ENCODE data around the gene ADCY10.
"Not testable (repeated sequence)": the region's sequence is repeated elsewhere in the genome, so short reads cannot be mapped to it uniquely, and the experiment has no call there.

Gene ADCY10

GRCh38 chr1:167924543-167925231, 10.8 kb upstream of the ADCY10 start:
- no peak for DNase-seq

GRCh38 chr1:167924102-167924501, 10.2 kb upstream of the ADCY10 start:
- DNase-seq = no peak

- DNase-seq = no peak
Measured at GRCh38 chr1:167923324-167924056, 9.6 kb upstream of the ADCY10 start.

GRCh38 chr1:167922611-167923074, 8.7 kb upstream of the ADCY10 start:
- no peak for DNase-seq

GRCh38 chr1:167922023-167922422, 8.1 kb upstream of the ADCY10 start:
- no peak for DNase-seq

- DNase-seq = no peak
Measured at GRCh38 chr1:167916766-167917511, 3.0 kb upstream of the ADCY10 start.

- no peak for DNase-seq
Measured at GRCh38 chr1:167915569-167915968, 1.6 kb upstream of the ADCY10 start.

- no peak for DNase-seq
Measured at GRCh38 chr1:167912294-167912693, 1.6 kb downstream of the ADCY10 start.

- no peak for DNase-seq
Measured at GRCh38 chr1:167911413-167911812, 2.5 kb downstream of the ADCY10 start.

- DNase-seq = no peak
Measured at GRCh38 chr1:167910530-167910929, 3.4 kb downstream of the ADCY10 start.

GRCh38 chr1:167909691-167910180, 4.2 kb downstream of the ADCY10 start:
- no peak for DNase-seq

GRCh38 chr1:167905671-167906070, 8.3 kb downstream of the ADCY10 start:
- no peak for DNase-seq

GRCh38 chr1:167905182-167905581, 8.8 kb downstream of the ADCY10 start:
- no peak for DNase-seq

GRCh38 chr1:167904652-167905130, 9.2 kb downstream of the ADCY10 start:
- DNase-seq = no peak

- no peak for DNase-seq
Measured at GRCh38 chr1:167900907-167901306, 13.0 kb downstream of the ADCY10 start.

GRCh38 chr1:167899253-167899681, 14.7 kb downstream of the ADCY10 start:
- no peak for DNase-seq

- no peak for DNase-seq
Measured at GRCh38 chr1:167898578-167899222, 15.2 kb downstream of the ADCY10 start.

- DNase-seq = no peak
Measured at GRCh38 chr1:167893798-167894197, 20.1 kb downstream of the ADCY10 start.

- DNase-seq = no peak
Measured at GRCh38 chr1:167890400-167890799, 23.5 kb downstream of the ADCY10 start.

- not testable (repeated sequence) for DNase-seq
Measured at GRCh38 chr1:167887187-167887586, 26.7 kb downstream of the ADCY10 start.

- DNase-seq = no peak
Measured at GRCh38 chr1:167882376-167882775, 31.6 kb downstream of the ADCY10 start.

- no peak for DNase-seq
Measured at GRCh38 chr1:167881786-167882185, 32.1 kb downstream of the ADCY10 start.

- no peak for DNase-seq
Measured at GRCh38 chr1:167881069-167881468, 32.9 kb downstream of the ADCY10 start.

All from SW 1271 (cell line).